OCI-LY1 (cell line): ENCODE measurements around the gene TNRC6A.

ENCODE experiments used
- H2AFZ ChIP-seq: fragments of 200-600 bp; sonication (generic), shearing (Covaris generic); 2 replicates; pipeline ENCODE4 v1.6.0; 2014; ENCODE audit warnings: antibody characterized with exemption, mild to moderate bottlenecking, low read length
- H3F3A ChIP-seq: fragments of 200-600 bp; sonication (generic), shearing (Covaris generic); 2 replicates; pipeline ENCODE4 v1.6.0; 2014; ENCODE audit warnings: mild to moderate bottlenecking, antibody characterized with exemption, low read length, moderate library complexity; ENCODE audit not compliant: insufficient read depth
- H3K27ac ChIP-seq: fragments of 200-600 bp; sonication (generic); 2 replicates; pipeline ENCODE4 v1.5.1; 2014; ENCODE audit warnings: low read length, mixed run types, mild to moderate bottlenecking, low read depth; ENCODE audit not compliant: poor library complexity, severe bottlenecking
- H3K27me3 ChIP-seq: fragments of 200-600 bp; sonication (generic); 2 replicates; pipeline ENCODE4 v1.6.0; 2014; ENCODE audit warnings: antibody characterized with exemption, mild to moderate bottlenecking, low read length, moderate library complexity; ENCODE audit not compliant: insufficient read depth
- H3K36me3 ChIP-seq: fragments of 200-600 bp; sonication (generic); 2 replicates; pipeline ENCODE4 v1.6.1; 2014; ENCODE audit warnings: mild to moderate bottlenecking, antibody characterized with exemption, low read length, moderate library complexity, mixed read lengths; ENCODE audit not compliant: insufficient read depth
- H3K4me1 ChIP-seq: fragments of 200-600 bp; sonication (generic); 2 replicates; pipeline ENCODE4 v1.5.1; 2014; ENCODE audit warnings: mild to moderate bottlenecking, low read length, moderate library complexity; ENCODE audit not compliant: insufficient read depth, severe bottlenecking
- H3K4me2 ChIP-seq: fragments of 200-600 bp; sonication (generic), shearing (Covaris generic); 2 replicates; pipeline ENCODE4 v1.6.1; 2014; ENCODE audit warnings: low read length
- H3K4me3 ChIP-seq: fragments of 200-600 bp; sonication (generic); 2 replicates; pipeline ENCODE4 v1.5.1; 2014; ENCODE audit warnings: low read length, low read depth, mild to moderate bottlenecking, mixed read lengths; ENCODE audit not compliant: poor library complexity, severe bottlenecking
- H3K79me2 ChIP-seq: fragments of 200-600 bp; shearing (Covaris generic); 2 replicates; pipeline ENCODE4 v1.6.1; 2016; ENCODE audit warnings: mixed run types, low read length, mixed read lengths; ENCODE audit not compliant: insufficient read depth
- H3K9ac ChIP-seq: fragments of 200-600 bp; sonication (generic), shearing (Covaris generic); 2 replicates; pipeline ENCODE4 v1.6.1; 2014; ENCODE audit warnings: mild to moderate bottlenecking, low read length, mixed read lengths
- H3K9me2 ChIP-seq: fragments of 200-600 bp; sonication (generic), shearing (Covaris generic); 2 replicates; pipeline ENCODE4 v1.6.1; 2014; ENCODE audit warnings: low read depth, mild to moderate bottlenecking, low read length, mixed read lengths
- H3K9me3 ChIP-seq: fragments of 200-600 bp; shearing (Covaris generic); 2 replicates; pipeline ENCODE4 v1.6.1; 2014; ENCODE audit warnings: low read length, mixed read lengths
- H4K20me1 ChIP-seq: fragments of 200-600 bp; sonication (generic), shearing (Covaris generic); 2 replicates; pipeline ENCODE4 v1.6.0; 2016; ENCODE audit warnings: mild to moderate bottlenecking, low read length; ENCODE audit not compliant: insufficient read depth
- EZH2 ChIP-seq: fragments of 200-600 bp; sonication (generic), shearing (Covaris generic); IDR thresholded peaks from 2 replicates; pipeline ENCODE4 v1.8.0; 2017; ENCODE audit warnings: borderline replicate concordance, mixed run types, mild to moderate bottlenecking, antibody characterized with exemption, low read length, moderate library complexity, mixed read lengths
- TF ChIP-seq, protein P1 (sequence below): fragments of 200-600 bp; sonication (generic), shearing (Covaris generic); IDR thresholded peaks from 2 replicates; pipeline ENCODE4 v1.5.1; 2017; ENCODE audit warnings: mild to moderate bottlenecking, antibody characterized with exemption, low read length, moderate library complexity, mixed read lengths

Gene TNRC6A

DNA sequence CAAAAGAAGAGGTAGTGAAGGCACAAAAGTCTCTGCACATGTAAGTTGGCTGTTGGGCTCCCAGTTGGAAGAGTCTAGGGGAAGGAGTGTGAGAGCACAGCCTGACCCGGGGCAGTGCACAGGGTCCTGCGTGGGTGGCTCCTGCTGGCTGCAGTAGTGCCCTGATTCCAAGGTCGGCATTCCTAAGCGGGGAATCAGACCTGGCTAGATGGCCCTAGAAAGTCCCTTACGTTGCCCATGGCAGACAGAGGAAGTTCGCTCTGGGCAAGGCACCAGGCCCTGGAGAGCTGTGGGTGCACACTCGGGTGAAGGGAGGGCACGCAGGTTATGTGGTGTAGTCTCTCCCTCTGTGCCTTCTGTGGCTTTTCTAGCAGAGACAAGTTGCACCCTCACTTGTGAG, 93.5 kb downstream of the TNRC6A start:
- no peak overlapping the region for H3K27ac ChIP-seq

DNA sequence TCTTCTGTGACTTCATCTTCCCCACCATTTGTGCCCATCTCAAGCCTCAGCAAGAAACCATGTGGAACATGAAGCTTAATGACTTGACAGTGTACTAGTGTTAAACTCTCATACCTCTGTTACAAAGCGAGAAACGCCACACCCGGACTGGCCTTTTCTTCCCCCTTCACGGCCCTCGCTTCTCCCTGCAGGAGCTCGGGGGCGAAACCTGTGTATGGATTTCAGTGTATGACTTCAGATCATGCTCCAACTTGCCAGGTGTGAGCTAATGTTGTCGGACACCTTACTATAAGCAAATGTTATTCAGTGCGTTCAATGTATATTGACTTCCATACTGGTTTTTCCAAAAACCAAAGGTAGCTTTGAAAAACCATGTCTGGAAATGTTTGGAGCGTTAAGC, 96.2 kb downstream of the TNRC6A start:
- Histone ChIP-seq H3K9ac (no peak overlapping the region), H3F3A (no peaks in the 10 kb centered on the region), H3K9me2 (no peaks in the 10 kb centered on the region), H3K9me3 (no peaks in the 10 kb centered on the region), H3K4me3 (no peak overlapping the region), H3K4me2 (no peak overlapping the region), H2AFZ (no peak overlapping the region), H3K27ac (no peak overlapping the region), H3K79me2 (no peaks in the 10 kb centered on the region), H3K27me3 (no peaks in the 10 kb centered on the region), H3K36me3 (peaks cover 76% of the 10 kb centered on the region), H3K4me1 (no peaks in the 10 kb centered on the region), H4K20me1 (no peaks in the 10 kb centered on the region)
- TF ChIP-seq EZH2: no peak
- TF ChIP-seq, protein P1, sequence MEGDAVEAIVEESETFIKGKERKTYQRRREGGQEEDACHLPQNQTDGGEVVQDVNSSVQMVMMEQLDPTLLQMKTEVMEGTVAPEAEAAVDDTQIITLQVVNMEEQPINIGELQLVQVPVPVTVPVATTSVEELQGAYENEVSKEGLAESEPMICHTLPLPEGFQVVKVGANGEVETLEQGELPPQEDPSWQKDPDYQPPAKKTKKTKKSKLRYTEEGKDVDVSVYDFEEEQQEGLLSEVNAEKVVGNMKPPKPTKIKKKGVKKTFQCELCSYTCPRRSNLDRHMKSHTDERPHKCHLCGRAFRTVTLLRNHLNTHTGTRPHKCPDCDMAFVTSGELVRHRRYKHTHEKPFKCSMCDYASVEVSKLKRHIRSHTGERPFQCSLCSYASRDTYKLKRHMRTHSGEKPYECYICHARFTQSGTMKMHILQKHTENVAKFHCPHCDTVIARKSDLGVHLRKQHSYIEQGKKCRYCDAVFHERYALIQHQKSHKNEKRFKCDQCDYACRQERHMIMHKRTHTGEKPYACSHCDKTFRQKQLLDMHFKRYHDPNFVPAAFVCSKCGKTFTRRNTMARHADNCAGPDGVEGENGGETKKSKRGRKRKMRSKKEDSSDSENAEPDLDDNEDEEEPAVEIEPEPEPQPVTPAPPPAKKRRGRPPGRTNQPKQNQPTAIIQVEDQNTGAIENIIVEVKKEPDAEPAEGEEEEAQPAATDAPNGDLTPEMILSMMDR: no peak

More for the DNA sequence above, 93.5 kb downstream of the TNRC6A start:
- no peaks in the 10 kb centered on the region for H3K79me2 ChIP-seq
- no peak for TF ChIP-seq EZH2
- TF ChIP-seq, protein P1: no peak
- H3K27me3 ChIP-seq: no peaks in the 10 kb centered on the region
- no peaks in the 10 kb centered on the region for H3F3A ChIP-seq
- no peaks in the 10 kb centered on the region for H4K20me1 ChIP-seq
- no peak overlapping the region for H2AFZ ChIP-seq
- H3K4me2 ChIP-seq: no peak overlapping the region
- H3K36me3 ChIP-seq: peaks cover 96% of the 10 kb centered on the region
- no peak overlapping the region for H3K4me3 ChIP-seq
- no peaks in the 10 kb centered on the region for H3K9me2 ChIP-seq
- no peak overlapping the region for H3K9ac ChIP-seq
- no peaks in the 10 kb centered on the region for H3K9me3 ChIP-seq
- H3K4me1 ChIP-seq: no peaks in the 10 kb centered on the region

DNA sequence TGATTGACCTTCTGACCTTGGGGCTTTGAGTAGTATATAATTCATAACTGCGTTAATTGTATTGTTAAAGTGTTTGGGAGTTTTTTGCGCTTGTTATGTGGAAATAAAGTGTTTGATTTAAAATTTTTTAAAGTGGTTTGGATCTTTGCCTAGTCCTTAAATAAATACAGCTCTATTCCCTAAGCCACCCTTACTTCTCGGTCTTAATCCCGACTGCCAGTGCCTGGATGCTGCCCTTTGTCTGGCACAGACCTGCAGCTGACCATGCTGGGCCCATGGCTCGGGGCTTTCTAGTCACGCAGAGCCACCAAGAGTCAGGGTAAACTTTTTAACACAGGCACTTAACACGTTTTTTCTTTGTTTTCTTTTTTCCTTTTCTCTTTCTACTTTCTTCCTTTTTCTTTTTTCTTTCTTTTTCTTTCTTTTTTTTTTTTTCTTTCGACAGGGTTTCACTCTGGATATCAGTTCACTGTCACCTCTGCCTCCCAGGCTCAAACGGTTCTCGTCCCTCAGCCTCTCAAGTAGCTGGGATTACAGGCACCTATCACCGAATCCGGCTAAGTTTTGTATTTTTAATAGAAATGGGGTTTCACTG, 96.7 kb downstream of the TNRC6A start:
- Histone ChIP-seq H3K4me3 (no peak overlapping the region), H3K9ac (no peak overlapping the region), H3K9me2 (no peaks in the 10 kb centered on the region), H3K27ac (no peak overlapping the region), H3K9me3 (no peaks in the 10 kb centered on the region), H4K20me1 (no peaks in the 10 kb centered on the region), H3K36me3 (peaks cover 71% of the 10 kb centered on the region), H2AFZ (no peak overlapping the region), H3K4me1 (no peaks in the 10 kb centered on the region), H3K79me2 (no peaks in the 10 kb centered on the region), H3K27me3 (no peaks in the 10 kb centered on the region), H3F3A (no peaks in the 10 kb centered on the region), H3K4me2 (no peak overlapping the region)
- TF ChIP-seq EZH2: no peak
- TF ChIP-seq, protein P1: no peak
